Panc1 (cell line): ENCODE results near the gene ZBTB25.

Experiments
- CTCF ChIP-seq: fragments of 450-650 bp; IDR thresholded peaks from 2 replicates; pipeline ENCODE4 v1.5.1; 2017; ENCODE audit warnings: mild to moderate bottlenecking
- POLR2AphosphoS5 ChIP-seq: IDR thresholded peaks from 2 replicates; pipeline ENCODE4 v1.6.1; 2012; ENCODE audit warnings: mild to moderate bottlenecking, low read depth, low read length, moderate library complexity
- REST ChIP-seq, 2 experiments: IDR thresholded peaks; 2 replicates each; pipeline ENCODE4 v1.6.1; 2011 to 2012; ENCODE audit warnings: low read depth in 2 of 2, control low read depth in 1 of 2, low read length in 1 of 2, mild to moderate bottlenecking in 1 of 2, moderate library complexity in 1 of 2; ENCODE audit not compliant: insufficient read depth in 1 of 2
- SIN3A ChIP-seq: IDR thresholded peaks from 2 replicates; pipeline ENCODE4 v1.6.1; 2012; ENCODE audit warnings: low read depth, mild to moderate bottlenecking, low read length, moderate library complexity, borderline replicate concordance; ENCODE audit not compliant: insufficient read depth
- TCF7L2 ChIP-seq: IDR thresholded peaks from 2 replicates; pipeline ENCODE4 v1.6.1; 2011; ENCODE audit warnings: mild to moderate bottlenecking, low read depth, low read length, inconsistent platforms

- TF ChIP-seq REST (IDR thresholded peaks at IDR 0.05; ENCODE audit: insufficient read depth in 1 of 2, low read depth in 2 of 2, low read length in 1 of 2) = no peak
- TF ChIP-seq CTCF = no peak
- TF ChIP-seq POLR2AphosphoS5 = no peak
- no peak for TF ChIP-seq SIN3A
- TF ChIP-seq TCF7L2 = no peak
Measured at GRCh38 chr14:64542836-64543201, 39.2 kb upstream of the ZBTB25 start.
